Measurements from ENCODE around the gene SLC15A4.
A peak's percentile ranks its signal among the peaks of the same experiment; 100 is the strongest.

Gene SLC15A4

GRCh38 chr12:128745772-128746689 lies 77.7 kb downstream of the SLC15A4 start:
- DNase-seq = peak in 1 of 2 donors; percentile 15

GRCh38 chr12:128743916-128744315 lies 79.8 kb downstream of the SLC15A4 start:
- peak; percentile 13 to 21 for DNase-seq

Measured in CD4-positive, alpha-beta T cell treated with Interleukin-1 beta for 1 hour (primary cell).